Calu3 (cell line): Measurements from ENCODE around the gene RAMP1. TPM values are rescaled to one million over a fixed set of nuclear protein-coding genes. Genes with fewer than 3 reads are reported as not detected.
"Not testable (repeated sequence)": the region's sequence is repeated elsewhere in the genome, so short reads cannot be mapped to it uniquely, and the experiment has no call there.

Experiments
- BruUV-seq: library from RNA; stranded (reverse); fragments of 400-500 nt; replicated peaks from 2 replicates; lab custom pipeline; 2021; lab: Mats Ljungman, UMichigan
- CTCF ChIA-PET: fragments of 300-600 bp; sonication (Branson Sonifier 250); formaldehyde crosslinking; loops from one replicate; lab custom pipeline; 2022; ENCODE audit warnings: antibody characterized with exemption; lab: Charles Lee
- DNase-seq: peaks from one replicate; pipeline ENCODE4 v3.0.0; 2022
- H3K27ac Mint-ChIP-seq: one replicate; pipeline ENCODE4 v1.8.0; 2022; ENCODE audit warnings: mixed read lengths; ENCODE audit not compliant: unreplicated experiment
- H3K27me3 Mint-ChIP-seq: one replicate; pipeline ENCODE4 v1.8.0; 2022; ENCODE audit warnings: mixed read lengths; ENCODE audit not compliant: unreplicated experiment
- H3K36me3 Mint-ChIP-seq: one replicate; pipeline ENCODE4 v1.8.0; 2022; ENCODE audit warnings: mild to moderate bottlenecking, moderate library complexity, mixed read lengths; ENCODE audit not compliant: insufficient read depth, unreplicated experiment
- H3K4me1 Mint-ChIP-seq: one replicate; pipeline ENCODE4 v1.8.0; 2022; ENCODE audit warnings: mild to moderate bottlenecking, low read depth, mixed read lengths; ENCODE audit not compliant: unreplicated experiment
- H3K4me3 Mint-ChIP-seq: one replicate; pipeline ENCODE4 v1.8.0; 2022; ENCODE audit warnings: mild to moderate bottlenecking, low read depth, moderate library complexity, mixed read lengths; ENCODE audit not compliant: unreplicated experiment
- H3K9me3 Mint-ChIP-seq: one replicate; pipeline ENCODE4 v1.8.0; 2022; ENCODE audit warnings: low read depth, mixed read lengths; ENCODE audit not compliant: unreplicated experiment
- intact Hi-C: fragments of 100-400 bp; cut with micrococcal nuclease; formaldehyde crosslinking; loops from one replicate; pipeline ENCODE4 v1.10.0; 2022; ENCODE audit not compliant: unreplicated experiment
- total RNA-seq: library from RNA; stranded (reverse); gene quantifications from 2 replicates; pipeline ENCODE4 v1.2.3, GENCODE V29; 2022
- TF ChIP-seq, protein P1 (sequence below): fragments of 200-600 bp; IDR thresholded peaks from one replicate; pipeline ENCODE4 v1.8.0; 2022; ENCODE audit warnings: antibody characterized with exemption; ENCODE audit not compliant: unreplicated experiment

Gene RAMP1
- total RNA-seq, 1 experiment from 2014 or later: 9.8 TPM

DNA sequence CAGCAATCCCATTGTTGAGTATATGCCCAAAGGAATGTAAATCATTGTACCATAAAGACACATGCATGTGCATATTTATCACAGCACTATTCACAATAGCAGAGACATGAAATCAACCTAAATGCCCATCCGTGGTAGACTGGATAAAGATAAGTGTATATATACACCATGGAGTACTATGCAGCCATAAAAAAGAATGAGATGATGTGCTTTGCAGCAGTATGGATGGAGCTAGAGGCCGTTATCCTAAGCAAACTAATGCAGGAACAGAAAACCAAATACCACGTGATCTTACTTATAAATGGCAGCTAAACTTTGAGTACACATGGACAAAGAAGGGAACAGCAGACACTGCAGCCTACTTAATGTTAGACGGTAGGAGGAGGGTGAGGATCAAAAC lies 18.4 kb upstream of the RAMP1 start:
- Mint-ChIP-seq H3K27me3 (peaks cover 18% of the 10 kb centered on the region), H3K9me3 (no peaks in the 10 kb centered on the region), H3K27ac (no peak overlapping the region), H3K36me3 (no peaks in the 10 kb centered on the region), H3K4me3 (no peak overlapping the region), H3K4me1 (no peaks in the 10 kb centered on the region)
- CTCF ChIA-PET: no interaction called here
- no TSS peak for BruUV-seq
- TF ChIP-seq, protein P1, sequence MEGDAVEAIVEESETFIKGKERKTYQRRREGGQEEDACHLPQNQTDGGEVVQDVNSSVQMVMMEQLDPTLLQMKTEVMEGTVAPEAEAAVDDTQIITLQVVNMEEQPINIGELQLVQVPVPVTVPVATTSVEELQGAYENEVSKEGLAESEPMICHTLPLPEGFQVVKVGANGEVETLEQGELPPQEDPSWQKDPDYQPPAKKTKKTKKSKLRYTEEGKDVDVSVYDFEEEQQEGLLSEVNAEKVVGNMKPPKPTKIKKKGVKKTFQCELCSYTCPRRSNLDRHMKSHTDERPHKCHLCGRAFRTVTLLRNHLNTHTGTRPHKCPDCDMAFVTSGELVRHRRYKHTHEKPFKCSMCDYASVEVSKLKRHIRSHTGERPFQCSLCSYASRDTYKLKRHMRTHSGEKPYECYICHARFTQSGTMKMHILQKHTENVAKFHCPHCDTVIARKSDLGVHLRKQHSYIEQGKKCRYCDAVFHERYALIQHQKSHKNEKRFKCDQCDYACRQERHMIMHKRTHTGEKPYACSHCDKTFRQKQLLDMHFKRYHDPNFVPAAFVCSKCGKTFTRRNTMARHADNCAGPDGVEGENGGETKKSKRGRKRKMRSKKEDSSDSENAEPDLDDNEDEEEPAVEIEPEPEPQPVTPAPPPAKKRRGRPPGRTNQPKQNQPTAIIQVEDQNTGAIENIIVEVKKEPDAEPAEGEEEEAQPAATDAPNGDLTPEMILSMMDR: no peak
- intact Hi-C loops: no loop called here
- no peak for DNase-seq

DNA sequence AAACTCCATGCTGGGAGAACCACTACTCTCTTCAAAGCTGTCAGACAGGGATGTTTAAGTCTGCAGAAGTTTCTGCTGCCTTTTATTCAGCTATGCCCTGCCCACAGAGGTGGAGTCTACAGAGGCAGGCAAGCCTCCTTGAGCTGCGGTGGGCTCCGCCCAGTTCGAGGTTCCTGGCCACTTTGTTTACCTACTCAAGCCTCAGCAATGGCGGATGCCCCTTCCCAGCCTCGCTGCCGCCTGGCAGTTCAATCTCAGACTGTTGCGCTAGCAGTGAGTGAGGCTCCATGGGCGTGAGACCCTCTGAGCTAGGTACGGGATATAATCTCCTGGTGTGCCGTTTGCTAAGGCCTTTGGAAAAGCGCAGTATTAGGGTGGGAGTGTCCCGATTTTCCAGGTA lies 10.5 kb upstream of the RAMP1 start:
- CTCF ChIA-PET, H3K9me3 Mint-ChIP-seq, H3K27ac Mint-ChIP-seq, H3K36me3 Mint-ChIP-seq, H3K4me1 Mint-ChIP-seq, H3K4me3 Mint-ChIP-seq, intact Hi-C loops, BruUV-seq, DNase-seq: not testable (repeated sequence)
- peaks cover 54% of the 10 kb centered on the region for H3K27me3 Mint-ChIP-seq

DNA sequence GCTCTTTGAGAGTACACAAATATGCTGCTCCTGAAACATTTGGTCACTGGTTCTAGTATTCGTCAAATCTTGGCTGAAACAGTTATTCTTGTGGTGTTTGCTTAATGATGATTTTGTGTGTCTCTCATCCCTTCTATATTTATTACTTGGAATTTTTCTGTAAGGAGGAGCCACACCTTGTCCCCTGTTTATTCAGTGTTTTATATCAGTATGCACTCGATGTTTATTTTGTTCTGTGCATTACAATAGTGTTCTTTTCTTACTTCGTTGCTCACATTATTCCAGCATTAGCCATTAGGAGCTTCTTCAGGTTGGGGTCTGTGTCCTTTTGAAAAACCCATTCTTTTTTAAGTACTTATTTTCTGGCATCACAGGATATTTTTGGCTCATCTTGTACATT lies 5.1 kb upstream of the RAMP1 start:
- Mint-ChIP-seq H3K9me3 (no peaks in the 10 kb centered on the region), H3K4me3 (no peak overlapping the region), H3K27me3 (peaks cover 59% of the 10 kb centered on the region), H3K27ac (no peak overlapping the region), H3K4me1 (peaks cover 9% of the 10 kb centered on the region), H3K36me3 (peaks cover 9% of the 10 kb centered on the region)
- CTCF ChIA-PET: no interaction called here
- intact Hi-C loops: loop anchor here (10.0 kb wide), 1 partner anchor 411 kb away; no protein-coding TSS in a partner anchor
- TF ChIP-seq, protein P1: no peak
- no peak for DNase-seq
- BruUV-seq: no TSS peak

DNA sequence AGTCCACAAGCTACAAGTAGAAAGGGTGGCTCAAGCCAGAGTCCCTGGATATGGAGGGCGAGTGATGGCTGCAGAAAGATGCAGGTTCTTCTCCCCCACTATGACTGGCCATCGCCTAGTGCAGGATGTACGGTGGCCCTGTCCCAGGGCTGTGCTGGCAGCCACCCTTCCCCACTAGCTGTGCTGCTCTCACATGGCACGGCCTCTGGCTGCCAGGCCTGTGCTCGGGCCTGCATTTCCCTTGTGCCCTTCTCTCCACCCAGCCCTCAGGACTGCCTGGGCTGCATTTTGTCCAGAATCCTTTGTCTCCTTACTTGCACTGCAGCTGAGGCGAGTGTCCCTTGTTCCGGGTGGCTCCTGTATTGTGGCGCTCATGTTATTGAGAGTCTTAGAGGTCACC lies 1.6 kb upstream of the RAMP1 start:
- no peak for DNase-seq
- Mint-ChIP-seq H3K27me3 (peaks cover 59% of the 10 kb centered on the region), H3K27ac (no peak overlapping the region), H3K9me3 (no peaks in the 10 kb centered on the region), H3K36me3 (peaks cover 21% of the 10 kb centered on the region), H3K4me3 (no peak overlapping the region), H3K4me1 (peaks cover 28% of the 10 kb centered on the region)
- intact Hi-C loops: loop anchor here (1.0 to 10.0 kb wide), 3 partner anchors 160 to 407 kb away; no protein-coding TSS in a partner anchor
- CTCF ChIA-PET: interaction anchor here (0.5 to 1.2 kb wide), 9 partner anchors 10 to 406 kb away, joined by 3 to 13 read pairs (median 4); partner anchors contain the start of gene SCLY
- no TSS peak for BruUV-seq
- TF ChIP-seq, protein P1: no peak

DNA sequence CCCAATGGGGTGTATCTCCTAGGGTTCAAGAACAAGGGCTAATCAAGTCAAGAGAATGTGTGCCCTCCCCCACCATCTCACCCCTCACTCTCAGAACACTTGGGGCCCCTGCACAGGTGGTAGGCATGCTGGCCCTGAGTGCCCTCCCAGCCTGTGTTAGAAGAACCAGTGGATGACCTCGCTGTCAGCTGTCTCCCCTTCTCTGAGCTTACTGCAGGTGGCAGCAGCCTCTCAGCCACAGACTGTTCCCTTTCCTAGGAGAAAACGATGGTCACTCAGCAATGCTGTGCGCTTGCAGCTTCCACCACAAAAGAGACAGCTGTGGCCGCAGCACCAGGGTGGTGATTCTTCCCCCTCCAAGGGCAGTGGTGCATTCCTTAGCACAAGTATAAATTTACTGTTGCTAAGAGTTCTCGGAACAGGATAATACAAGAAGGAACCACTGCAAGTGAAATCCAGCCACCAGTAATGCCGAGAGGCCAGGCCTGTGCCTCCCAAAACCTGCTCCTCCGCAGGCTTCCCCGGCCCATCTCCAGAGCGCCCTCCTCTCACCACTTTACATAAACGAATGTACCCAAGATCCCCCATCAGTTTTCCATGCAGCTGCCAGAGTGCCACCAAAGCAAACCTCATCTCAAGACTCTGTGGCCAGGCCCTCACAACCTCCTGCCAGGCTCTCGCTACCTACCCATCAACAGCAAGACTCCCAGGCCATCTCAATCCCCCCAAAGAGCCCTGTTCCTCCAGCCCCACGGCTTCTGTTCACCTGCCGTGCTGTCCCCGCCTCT lies 935 bp upstream of the RAMP1 start:
- BruUV-seq: no TSS peak
- Mint-ChIP-seq H3K27me3 (peaks cover 55% of the 10 kb centered on the region), H3K4me1 (peaks cover 28% of the 10 kb centered on the region), H3K9me3 (no peaks in the 10 kb centered on the region), H3K36me3 (peaks cover 22% of the 10 kb centered on the region), H3K27ac (no peak overlapping the region), H3K4me3 (peak overlapping the region; percentile 67)
- peak; percentile 72 for DNase-seq
- intact Hi-C loops: loop anchor here (1.0 to 10.0 kb wide), 3 partner anchors 159 to 406 kb away; no protein-coding TSS in a partner anchor
- CTCF ChIA-PET: interaction anchor here (0.5 to 1.2 kb wide), 10 partner anchors 9 to 405 kb away, joined by 3 to 13 read pairs (median 4); partner anchors contain the start of gene SCLY
- TF ChIP-seq, protein P1: peak; percentile 77
